SK-N-DZ (cell line): ENCODE data around the gene MALRD1. TPM values are rescaled to one million over a fixed set of nuclear protein-coding genes. Genes with fewer than 3 reads are reported as not detected.

Experiments
- DNase-seq: peaks from one replicate; pipeline ENCODE4 v3.0.0-alpha.2; 2015; ENCODE audit warnings: low spot score
- polyA plus RNA-seq, 2 experiments: library from polyadenylated mRNA; depleted of rRNA; stranded (reverse); fragments of >200 nt; gene quantifications; 2 replicates each; pipeline ENCODE4 v1.2.3, GENCODE V29; 2014

Gene MALRD1
- polyA plus RNA-seq (2014; cell fraction: cytosol; rRNA removed) = 0.71 TPM in 1 of 2 replicates, not detected in the other
- polyA plus RNA-seq (2014; cell fraction: nucleus; rRNA removed) = 0.10 and 0.20 TPM in 2 replicates

DNA sequence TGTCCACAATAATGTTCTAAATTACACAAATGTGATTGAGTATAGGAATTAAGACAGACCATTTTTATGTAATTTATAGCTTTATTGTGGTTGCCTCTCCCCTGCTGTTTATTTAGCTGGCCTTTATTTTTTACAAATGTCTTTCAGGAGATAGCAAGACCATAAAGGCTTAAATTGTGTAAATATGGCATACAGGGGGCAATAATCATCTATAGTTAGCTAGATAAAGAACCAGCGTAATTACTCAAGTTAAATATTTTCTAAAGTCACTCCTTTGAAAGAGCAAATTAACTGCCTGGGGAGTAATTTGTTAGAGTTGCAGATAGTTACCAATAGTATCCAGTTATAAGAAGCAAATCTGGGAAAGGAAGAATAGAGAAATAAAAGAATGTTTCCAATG lies at the start of gene MALRD1:
Gene MALRD1, plus strand, starts transcription at position 313 of the 400 bp plus-strand sequence. CDS start 138 bp downstream, outside the sequence.
- DNase-seq = no peak

DNA sequence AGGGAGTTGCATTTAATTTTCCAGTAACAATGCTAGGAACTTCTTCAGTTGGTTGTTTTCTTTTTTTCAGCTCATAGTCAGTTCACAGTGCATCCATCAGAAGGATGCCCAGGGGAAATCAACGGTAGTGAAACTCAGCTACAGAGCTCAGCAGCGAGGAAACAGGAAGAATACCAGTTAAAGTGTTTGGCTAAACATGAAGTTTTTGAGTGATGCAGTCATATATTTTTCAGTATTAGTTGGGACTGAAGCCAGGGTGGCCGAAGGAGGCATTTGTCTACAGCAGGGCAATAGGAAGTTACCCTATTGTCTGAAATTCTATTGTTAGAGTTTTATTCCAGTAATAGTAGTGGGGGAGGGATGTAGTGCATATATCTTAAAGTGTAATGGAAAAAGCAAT lies 45.3 kb upstream of the MALRD1 start:
- DNase-seq = no peak

GRCh38 chr10:19012111-19012510 lies 36.5 kb upstream of the MALRD1 start:
- DNase-seq = no peak

GRCh38 chr10:19014034-19014433 lies 34.6 kb upstream of the MALRD1 start:
- DNase-seq = no peak

DNA sequence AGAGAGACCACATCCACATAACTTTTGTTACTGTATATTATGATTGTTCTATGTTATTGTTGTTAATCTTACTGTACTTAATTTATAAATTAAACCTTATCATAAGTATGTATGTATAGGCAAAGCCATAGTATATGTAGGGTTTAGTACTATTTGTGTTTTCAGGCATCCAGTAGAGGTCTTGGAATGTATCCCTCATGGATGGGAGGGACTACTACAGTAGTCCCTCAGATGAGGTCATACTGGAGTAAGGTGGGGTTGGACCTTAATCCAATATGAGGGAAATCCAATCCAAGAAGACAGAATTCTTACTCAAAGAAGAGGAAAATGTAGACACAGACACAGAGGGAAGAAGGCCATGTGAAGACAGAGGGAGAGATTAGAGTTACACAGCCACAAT lies 34.1 kb upstream of the MALRD1 start:
- DNase-seq = no peak

GRCh38 chr10:19017116-19017890 lies 31.3 kb upstream of the MALRD1 start:
- DNase-seq = no peak

DNA sequence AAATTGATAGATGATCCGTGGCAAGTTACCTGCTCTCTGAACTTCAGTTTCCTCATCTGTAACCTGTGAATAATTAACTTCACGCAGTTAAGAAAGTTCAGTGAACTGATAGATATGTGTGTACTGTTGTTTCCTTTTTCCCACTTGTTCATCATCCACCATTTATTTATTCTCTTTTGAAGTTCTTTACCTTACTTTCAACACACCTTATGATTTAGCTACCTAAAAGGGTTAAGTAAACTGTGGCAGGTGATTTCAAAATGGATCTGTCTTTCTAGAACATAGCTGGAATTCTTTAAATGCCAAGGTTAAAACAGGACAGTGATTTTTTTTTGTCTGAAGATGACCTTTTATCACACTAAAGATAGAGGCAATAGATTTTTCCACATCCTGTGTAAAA lies 27.4 kb upstream of the MALRD1 start:
- no peak for DNase-seq

DNA sequence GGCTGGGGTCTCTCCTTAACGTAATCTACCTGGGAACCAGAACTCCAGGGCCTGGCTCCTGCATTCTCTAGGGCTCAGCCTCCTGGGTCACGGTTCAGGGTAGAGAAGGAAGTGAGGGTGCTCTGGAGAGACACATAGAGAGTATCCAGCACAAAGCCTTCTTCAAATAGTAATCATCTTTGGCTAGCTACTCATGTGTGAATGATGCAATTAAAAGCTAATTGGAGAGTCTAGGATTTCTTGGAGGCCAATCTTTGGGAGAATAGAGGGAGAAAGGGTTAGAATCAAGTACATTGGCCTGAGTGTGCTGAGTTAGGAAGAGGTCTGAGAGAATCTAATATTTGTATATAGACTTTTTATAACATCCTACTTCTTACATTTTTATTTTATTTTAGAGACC lies 24.0 kb upstream of the MALRD1 start:
- no peak for DNase-seq

DNA sequence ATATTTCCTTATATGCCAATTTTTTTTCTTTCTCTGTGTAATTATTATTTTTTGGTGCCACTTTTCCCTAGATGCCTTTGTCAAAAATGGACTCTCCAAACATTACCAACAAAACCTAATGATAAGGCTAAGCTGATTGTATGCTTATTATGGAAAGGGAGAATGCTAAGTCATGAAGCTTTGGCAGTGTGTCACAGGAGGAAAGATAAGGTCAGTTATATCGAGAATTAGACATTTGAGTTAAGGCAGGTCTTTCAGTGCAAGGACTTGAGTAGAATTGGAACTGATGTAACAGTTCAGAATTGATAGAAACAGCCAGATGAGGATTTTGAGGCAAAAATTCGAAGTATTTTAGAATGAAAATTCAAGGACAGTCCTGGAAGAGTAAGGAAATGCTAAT lies 16.8 kb upstream of the MALRD1 start:
- DNase-seq = no peak

- no peak for DNase-seq
Measured at GRCh38 chr10:19033741-19034140, 14.9 kb upstream of the MALRD1 start.

DNA sequence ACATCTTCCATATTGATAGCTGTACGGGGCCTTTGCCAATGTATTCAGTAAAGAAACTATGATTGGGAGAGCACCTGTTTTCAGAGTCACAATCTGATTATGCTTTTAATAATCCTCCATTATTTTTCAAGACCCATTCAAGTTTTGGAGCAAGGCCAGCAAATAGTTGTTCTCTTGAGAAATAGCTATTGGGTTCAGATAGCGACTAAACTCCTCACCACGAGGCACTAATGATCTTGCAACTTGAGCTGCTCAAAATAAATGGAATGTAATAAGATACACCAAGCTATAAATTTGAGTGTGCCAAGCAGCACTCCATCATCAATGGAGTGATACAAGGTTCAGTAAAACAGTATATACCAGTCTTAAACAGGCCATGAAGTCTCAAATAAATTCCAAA lies 7.4 kb upstream of the MALRD1 start:
- no peak for DNase-seq

- DNase-seq = no peak
Measured at GRCh38 chr10:19043431-19043830, 5.2 kb upstream of the MALRD1 start.

DNA sequence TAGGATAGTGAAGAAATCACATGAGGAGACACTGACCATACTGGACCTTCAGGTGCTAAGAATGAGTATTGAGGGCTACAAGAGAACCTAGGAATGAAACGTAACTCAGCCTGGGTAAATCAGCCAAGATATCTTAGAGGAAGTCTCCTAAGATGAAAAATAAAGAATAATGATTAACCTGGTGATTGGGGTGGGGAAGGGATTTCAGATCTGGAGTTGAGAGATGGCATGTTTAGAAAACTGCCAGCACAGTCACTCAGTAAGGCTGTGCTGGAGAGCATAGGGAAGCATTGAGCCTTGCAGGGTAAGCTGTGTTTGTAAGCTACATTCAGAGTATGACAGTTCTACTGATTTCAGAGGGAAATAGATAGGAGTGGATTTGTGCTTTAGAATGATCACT lies 1.9 kb upstream of the MALRD1 start:
- DNase-seq = no peak

DNA sequence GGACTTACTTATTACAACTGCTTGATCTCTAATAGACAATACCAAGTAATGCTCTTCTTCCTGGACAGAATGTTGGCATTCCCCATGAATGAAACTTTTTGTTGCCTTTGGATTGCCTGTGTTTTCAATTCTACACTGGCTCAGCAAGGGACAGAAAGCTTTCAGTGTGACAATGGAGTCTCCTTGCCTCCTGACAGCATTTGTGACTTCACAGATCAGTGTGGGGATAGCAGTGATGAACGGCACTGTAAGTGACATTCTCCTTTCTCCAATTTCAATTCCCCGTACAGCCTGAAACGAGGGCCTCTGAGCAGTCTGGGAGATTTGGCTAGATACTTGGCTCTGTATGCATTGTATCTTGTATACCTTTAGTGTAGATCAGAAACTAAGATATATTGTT lies 290 bp downstream of the MALRD1 start:
- DNase-seq = no peak

- DNase-seq = no peak
Measured at GRCh38 chr10:19049567-19049966, 966 bp downstream of the MALRD1 start.

- DNase-seq = no peak
Measured at GRCh38 chr10:19054289-19054835, 5.8 kb downstream of the MALRD1 start.

GRCh38 chr10:19058046-19058445 lies 9.4 kb downstream of the MALRD1 start:
- DNase-seq = no peak

GRCh38 chr10:19063986-19064385 lies 15.4 kb downstream of the MALRD1 start:
- DNase-seq = no peak

GRCh38 chr10:19071946-19072345 lies 23.3 kb downstream of the MALRD1 start:
- no peak for DNase-seq

- no peak for DNase-seq
Measured at GRCh38 chr10:19077276-19077675, 28.7 kb downstream of the MALRD1 start.

DNA sequence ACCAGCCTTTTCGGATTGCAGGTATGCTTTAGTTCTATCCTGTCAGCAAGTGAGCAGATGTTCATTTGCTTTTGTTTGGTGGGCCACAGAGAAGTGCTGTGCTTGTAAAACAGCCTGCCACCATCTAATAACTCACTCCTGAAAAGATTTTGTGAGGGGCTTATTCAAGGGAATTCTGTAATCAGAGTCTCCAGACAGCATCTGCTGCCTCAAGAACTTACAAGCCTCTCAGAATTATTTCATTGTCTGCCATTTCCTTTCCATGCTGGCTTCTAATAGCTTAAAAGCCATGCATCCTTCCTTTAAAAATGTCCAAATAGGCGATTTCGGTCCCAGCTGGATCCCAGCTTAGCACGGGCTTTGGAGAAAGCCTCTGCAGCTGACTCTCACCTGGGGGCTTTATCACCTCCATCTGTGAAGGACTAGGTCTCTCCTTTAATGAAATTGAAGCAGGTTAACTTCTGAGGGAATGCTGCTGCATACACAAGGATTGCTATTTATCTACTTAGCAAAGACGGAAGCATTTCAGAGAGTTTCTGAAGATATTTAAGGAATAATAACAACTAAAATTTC lies 48.0 kb downstream of the MALRD1 start:
- no peak for DNase-seq

- no peak for DNase-seq
Measured at GRCh38 chr10:19097151-19097550, 48.5 kb downstream of the MALRD1 start.

DNA sequence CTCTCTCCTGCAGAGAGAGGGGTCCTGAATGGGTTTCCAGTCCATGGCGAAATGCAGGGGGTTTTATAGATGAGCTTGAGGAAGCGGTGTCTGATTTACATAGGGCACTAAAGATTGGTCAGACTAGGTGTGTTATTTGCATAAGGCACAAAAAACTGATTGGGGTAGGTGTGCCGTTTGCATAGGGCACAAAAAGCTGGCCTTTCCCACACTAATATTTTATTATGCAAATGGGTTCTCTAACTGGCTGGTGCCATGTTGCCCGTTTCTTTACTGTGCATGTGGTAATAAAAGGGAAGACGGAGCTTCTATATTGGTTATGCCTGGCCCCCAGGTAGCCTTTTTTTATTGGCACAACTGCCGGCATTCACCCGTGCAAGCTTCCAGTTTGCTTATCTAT lies 50.2 kb downstream of the MALRD1 start:
- no peak for DNase-seq
